Brain microvascular endothelial cell (primary cell): Measurements from ENCODE around the gene EVA1C.

Source experiments
- DNase-seq: peaks from one replicate; pipeline ENCODE4 v3.0.0-alpha.2; 2020
- H3K27ac ChIP-seq: fragments of 250-450 bp; sonication (Bioruptor Pico); 2 replicates; pipeline ENCODE4 v1.5.1; 2020; ENCODE audit warnings: mild to moderate bottlenecking, moderate library complexity
- H3K27me3 ChIP-seq: fragments of 250-450 bp; sonication (Bioruptor Pico); replicated peaks from 2 replicates; pipeline ENCODE4 v1.5.1; 2020; ENCODE audit warnings: mild to moderate bottlenecking
- H3K36me3 ChIP-seq: fragments of 250-450 bp; sonication (Bioruptor Pico); replicated peaks from 2 replicates; pipeline ENCODE4 v1.5.1; 2020; ENCODE audit warnings: mild to moderate bottlenecking
- H3K4me3 ChIP-seq: 2 replicates; pipeline ENCODE4 v1.5.1; 2011; ENCODE audit warnings: low read depth, mild to moderate bottlenecking, control low read depth, low read length, moderate library complexity
- in situ Hi-C: cut with HindIII; loops from 2 replicates; pipeline ENCODE4 v1.10.0; 2017; ENCODE audit warnings: low sequenced_read_pairs, low pct_ligation_motif_present
- TF ChIP-seq, protein P1 (sequence below): IDR thresholded peaks from 2 replicates; pipeline ENCODE4 v1.5.1; 2011; ENCODE audit warnings: low read depth, mild to moderate bottlenecking, moderate library complexity, low read length, control low read depth, inconsistent platforms; ENCODE audit errors: missing control alignments

EVA1C gene

DNA sequence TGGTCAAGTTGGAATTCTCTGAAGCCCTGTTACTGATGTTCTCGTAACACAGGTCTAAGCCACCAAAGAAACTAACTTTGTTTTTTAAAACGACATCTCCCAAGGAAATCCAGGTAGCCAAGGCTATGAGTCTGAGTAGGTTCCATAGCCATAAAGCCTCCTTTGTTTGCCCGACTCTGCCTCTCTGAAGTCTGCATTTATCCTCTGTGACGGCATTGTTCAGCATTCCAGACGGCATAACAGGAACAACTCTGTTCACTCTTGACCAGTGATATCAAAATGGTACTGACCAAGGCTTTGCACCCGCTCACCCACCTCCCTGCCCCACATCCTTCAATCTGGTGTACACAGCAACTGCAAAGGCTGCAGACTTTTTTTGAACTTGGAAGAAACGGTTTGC lies 34.5 kb upstream of the EVA1C start:
- peaks cover 56% of the 10 kb centered on the region for H3K36me3 ChIP-seq
- no peak overlapping the region for H3K4me3 ChIP-seq
- TF ChIP-seq, protein P1, sequence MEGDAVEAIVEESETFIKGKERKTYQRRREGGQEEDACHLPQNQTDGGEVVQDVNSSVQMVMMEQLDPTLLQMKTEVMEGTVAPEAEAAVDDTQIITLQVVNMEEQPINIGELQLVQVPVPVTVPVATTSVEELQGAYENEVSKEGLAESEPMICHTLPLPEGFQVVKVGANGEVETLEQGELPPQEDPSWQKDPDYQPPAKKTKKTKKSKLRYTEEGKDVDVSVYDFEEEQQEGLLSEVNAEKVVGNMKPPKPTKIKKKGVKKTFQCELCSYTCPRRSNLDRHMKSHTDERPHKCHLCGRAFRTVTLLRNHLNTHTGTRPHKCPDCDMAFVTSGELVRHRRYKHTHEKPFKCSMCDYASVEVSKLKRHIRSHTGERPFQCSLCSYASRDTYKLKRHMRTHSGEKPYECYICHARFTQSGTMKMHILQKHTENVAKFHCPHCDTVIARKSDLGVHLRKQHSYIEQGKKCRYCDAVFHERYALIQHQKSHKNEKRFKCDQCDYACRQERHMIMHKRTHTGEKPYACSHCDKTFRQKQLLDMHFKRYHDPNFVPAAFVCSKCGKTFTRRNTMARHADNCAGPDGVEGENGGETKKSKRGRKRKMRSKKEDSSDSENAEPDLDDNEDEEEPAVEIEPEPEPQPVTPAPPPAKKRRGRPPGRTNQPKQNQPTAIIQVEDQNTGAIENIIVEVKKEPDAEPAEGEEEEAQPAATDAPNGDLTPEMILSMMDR, result no peak
- no peak for DNase-seq
- in situ Hi-C loops, result no loop called here
- H3K27ac ChIP-seq, result no peak overlapping the region
- no peaks in the 10 kb centered on the region for H3K27me3 ChIP-seq

DNA sequence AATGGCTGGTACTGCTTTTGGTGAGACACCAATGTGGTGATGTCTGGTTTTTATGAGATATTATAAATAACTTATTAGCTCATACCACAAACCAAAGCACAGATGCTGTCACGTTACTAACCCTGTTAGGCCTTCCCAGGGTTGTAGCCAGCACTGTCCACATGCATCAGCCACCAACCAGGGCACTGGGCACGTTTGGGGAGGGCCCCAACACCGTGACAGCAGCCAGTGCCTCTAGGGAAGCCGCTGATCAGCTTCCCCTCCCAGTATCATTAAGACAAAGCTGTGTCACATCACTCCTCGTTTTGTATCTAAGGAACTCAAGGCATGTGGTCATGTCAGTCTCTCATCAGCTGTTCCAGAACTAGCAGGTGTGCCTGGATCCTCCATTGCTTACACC lies 33.5 kb upstream of the EVA1C start:
- H3K27ac ChIP-seq, result no peak overlapping the region
- no peak for DNase-seq
- peaks cover 61% of the 10 kb centered on the region for H3K36me3 ChIP-seq
- H3K27me3 ChIP-seq, result no peaks in the 10 kb centered on the region
- H3K4me3 ChIP-seq, result no peak overlapping the region
- TF ChIP-seq, protein P1, result no peak
- in situ Hi-C loops, result no loop called here

DNA sequence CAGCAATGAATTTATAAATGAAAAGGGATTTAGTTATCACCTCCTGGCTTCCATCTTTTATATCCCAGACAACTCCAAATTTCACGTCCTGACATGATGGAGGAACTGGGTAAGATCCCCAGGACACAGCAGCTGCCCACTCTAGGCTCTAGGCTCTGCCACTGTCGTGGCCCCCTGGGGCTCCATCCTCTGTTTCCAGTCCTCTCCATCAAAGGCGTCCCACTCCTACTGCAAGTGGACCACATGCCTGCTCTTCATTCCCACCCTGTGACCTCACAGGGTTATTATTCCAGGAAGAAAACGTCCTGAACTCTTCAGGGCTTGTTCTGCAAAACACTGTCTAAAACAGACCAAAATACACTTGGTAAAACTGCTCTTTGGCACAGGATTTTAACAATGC lies 31.6 kb upstream of the EVA1C start:
- TF ChIP-seq, protein P1, result no peak
- Histone ChIP-seq H3K4me3 (no peak overlapping the region), H3K27ac (no peak overlapping the region), H3K27me3 (no peaks in the 10 kb centered on the region), H3K36me3 (peaks cover 59% of the 10 kb centered on the region)
- in situ Hi-C loops, result no loop called here
- no peak for DNase-seq

DNA sequence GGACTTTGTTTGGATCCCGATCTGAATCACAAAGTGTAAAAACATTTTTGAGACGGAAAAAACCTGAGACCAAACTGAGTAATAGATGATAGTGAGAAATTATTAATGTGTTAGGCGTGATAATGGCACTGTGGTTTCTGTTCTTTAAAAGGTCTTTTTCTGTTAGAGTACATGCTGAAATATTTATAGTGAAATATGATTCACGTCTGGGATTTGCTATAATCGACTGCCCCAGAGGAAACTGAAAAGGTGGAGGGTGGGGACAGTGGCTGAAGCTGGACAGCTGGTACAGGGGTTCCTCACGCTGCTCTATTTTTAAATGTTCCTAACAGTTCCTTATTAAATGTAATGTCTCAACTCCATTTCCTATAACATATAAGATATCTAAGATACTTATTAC lies 30.9 kb upstream of the EVA1C start:
- Histone ChIP-seq H3K4me3 (no peak overlapping the region), H3K27ac (peak overlapping the region; percentile 24), H3K27me3 (no peaks in the 10 kb centered on the region), H3K36me3 (peaks cover 58% of the 10 kb centered on the region)
- no peak for DNase-seq
- TF ChIP-seq, protein P1, result no peak
- in situ Hi-C loops, result no loop called here

DNA sequence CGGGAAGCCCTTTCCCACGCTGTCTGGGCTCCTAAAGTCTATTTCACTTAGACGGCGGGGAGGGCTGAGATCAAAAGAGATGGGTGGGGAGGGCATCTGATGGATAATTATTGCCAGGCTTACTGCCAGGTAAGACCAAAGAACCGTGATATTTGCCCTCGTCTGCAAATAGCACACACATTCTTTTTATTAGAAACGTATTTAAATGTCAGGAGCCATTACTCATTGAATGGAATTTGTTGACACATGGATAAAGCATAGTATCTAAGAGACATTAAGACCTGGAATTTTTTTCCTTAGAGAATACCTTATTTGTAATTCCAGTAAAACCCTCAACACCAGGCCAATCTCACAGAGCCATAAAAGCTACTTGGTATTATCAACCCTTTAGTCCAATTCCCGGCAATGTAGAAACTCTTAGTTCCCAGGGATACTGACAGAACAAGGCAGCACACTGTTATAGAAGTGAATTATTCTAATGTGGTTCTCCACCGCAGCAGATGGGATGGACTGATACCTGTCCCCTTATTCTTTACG lies 30.3 kb upstream of the EVA1C start:
- Histone ChIP-seq H3K4me3 (no peak overlapping the region), H3K27ac (peak overlapping the region; percentile 24), H3K27me3 (no peaks in the 10 kb centered on the region), H3K36me3 (peaks cover 54% of the 10 kb centered on the region)
- DNase-seq, result no peak
- in situ Hi-C loops, result no loop called here
- TF ChIP-seq, protein P1, result no peak

DNA sequence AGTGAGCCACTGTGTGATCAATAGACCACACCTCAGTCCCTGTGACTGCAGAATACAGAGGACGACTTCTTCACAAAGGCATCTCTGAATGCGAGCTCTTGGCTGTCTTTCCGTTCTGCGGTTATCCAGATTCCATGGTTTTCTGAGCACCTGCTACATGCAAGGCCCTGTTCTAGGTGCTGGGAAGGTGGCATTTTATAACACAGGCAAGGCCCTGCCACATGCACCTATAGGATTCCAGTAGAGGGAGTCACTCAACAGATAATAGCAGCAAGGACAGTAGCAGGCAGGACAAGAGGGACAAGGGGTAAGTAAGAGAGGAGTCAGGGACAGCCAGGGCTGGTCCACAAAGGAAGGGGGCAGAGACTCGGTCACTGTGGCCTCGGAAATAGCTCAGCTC lies 28.7 kb upstream of the EVA1C start:
- in situ Hi-C loops, result no loop called here
- Histone ChIP-seq H3K27me3 (no peaks in the 10 kb centered on the region), H3K4me3 (no peak overlapping the region), H3K36me3 (peaks cover 38% of the 10 kb centered on the region), H3K27ac (no peak overlapping the region)
- DNase-seq, result no peak
- TF ChIP-seq, protein P1, result no peak
